H1 (cell line): ENCODE measurements around the gene AVPR2. TPM values are rescaled to one million over a fixed set of nuclear protein-coding genes. Genes with fewer than 3 reads are reported as not detected.

Source experiments
- CTCF ChIA-PET: fragments of 300-600 bp; sonication (Branson Sonifier 250); formaldehyde crosslinking; loops from one replicate; lab custom pipeline; 2021; ENCODE audit not compliant: partially characterized antibody; lab: Charles Lee
- POLR2A ChIA-PET: fragments of 300-600 bp; sonication (Branson Sonifier 250); formaldehyde crosslinking; loops from one replicate; lab custom pipeline; 2021; ENCODE audit warnings: inconsistent platforms; ENCODE audit not compliant: partially characterized antibody; lab: Charles Lee
- DNase-seq, 2 experiments: peaks; one replicate each; pipeline versions ENCODE4 v3.0.0 to v3.0.0-alpha.2; 2010 to 2022; ENCODE audit warnings: low spot score in 2 of 2, low read depth in 1 of 2, mixed read lengths in 1 of 2
- FAIRE-seq: peaks from 2 replicates; lab custom pipeline; 2011; peaks lifted over from hg19 to GRCh38; lab: Jason Lieb, UNC
- H2AFZ ChIP-seq: 2 replicates; pipeline ENCODE4 v1.8.1; 2012; ENCODE audit warnings: low read length, inconsistent platforms
- H2AK5ac ChIP-seq: 2 replicates; pipeline ENCODE4 v1.6.1; 2013; ENCODE audit warnings: low read depth, low read length
- H2BK120ac ChIP-seq: replicated peaks from 2 replicates; pipeline ENCODE3; 2013; ENCODE audit warnings: low read depth, low read length, inconsistent platforms
- H2BK12ac ChIP-seq: 2 replicates; pipeline ENCODE4 v1.6.1; 2013; ENCODE audit warnings: low read depth, low read length
- H2BK15ac ChIP-seq: 2 replicates; pipeline ENCODE4 v1.6.1; 2013; ENCODE audit warnings: low read length
- H2BK20ac ChIP-seq: 2 replicates; pipeline ENCODE4 v1.6.1; 2013; ENCODE audit warnings: low read length
- H2BK5ac ChIP-seq: 2 replicates; pipeline ENCODE4 v1.6.1; 2013; ENCODE audit warnings: low read depth, low read length
- H3K14ac ChIP-seq: 2 replicates; pipeline ENCODE4 v1.6.1; 2013; ENCODE audit warnings: inconsistent platforms; ENCODE audit not compliant: insufficient read length
- H3K18ac ChIP-seq: 2 replicates; pipeline ENCODE4 v1.6.1; 2013; ENCODE audit warnings: low read length; ENCODE audit errors: extremely low read depth
- H3K23ac ChIP-seq: 2 replicates; pipeline ENCODE4 v1.6.1; 2013; ENCODE audit warnings: inconsistent platforms; ENCODE audit not compliant: insufficient read length
- H3K23me2 ChIP-seq: 2 replicates; pipeline ENCODE4 v1.6.1; 2013; ENCODE audit warnings: low read depth, low read length
- H3K27ac ChIP-seq: 2 replicates; pipeline ENCODE4 v1.6.1; 2011; ENCODE audit warnings: low read depth, low read length, inconsistent platforms
- H3K27me3 ChIP-seq, 4 experiments: replicated peaks in 1 of 4; 1 replicate in 1 of 4; 2 replicates in 3 of 4; pipeline versions ENCODE4 v1.6.1 to v1.8.1; 2011 to 2013; ENCODE audit warnings: low read length in 3 of 4, mild to moderate bottlenecking in 3 of 4, inconsistent platforms in 2 of 4, mixed read lengths in 2 of 4, moderate library complexity in 1 of 4; ENCODE audit not compliant: control insufficient read depth in 3 of 4, insufficient read depth in 3 of 4; ENCODE audit errors: extremely low read depth in 1 of 4
- H3K36me3 ChIP-seq, 4 experiments: 2 replicates each; pipeline versions ENCODE4 v1.6.1 to v1.8.1; 2011 to 2013; ENCODE audit warnings: mild to moderate bottlenecking in 4 of 4, low read length in 3 of 4, moderate library complexity in 2 of 4, control low read depth in 1 of 4, inconsistent platforms in 1 of 4; ENCODE audit not compliant: insufficient read depth in 4 of 4, control insufficient read depth in 2 of 4
- H3K4ac ChIP-seq: replicated peaks from 2 replicates; pipeline ENCODE3; 2013; ENCODE audit warnings: low read length, low read depth, mixed read lengths, inconsistent platforms; ENCODE audit not compliant: insufficient read length
- H3K4me1 ChIP-seq, 4 experiments: replicated peaks in 1 of 4; 1 replicate in 1 of 4; 2 replicates in 3 of 4; pipeline versions ENCODE4 v1.6.1 to v1.8.1; 2011 to 2013; ENCODE audit warnings: low read length in 3 of 4, inconsistent platforms in 2 of 4, mixed read lengths in 1 of 4; ENCODE audit not compliant: insufficient read depth in 4 of 4, control insufficient read depth in 3 of 4
- H3K4me2 ChIP-seq, 2 experiments: 2 replicates each; pipeline versions ENCODE4 v1.6.1 to v1.8.1; 2011 to 2013; ENCODE audit warnings: low read depth in 2 of 2, low read length in 2 of 2, control low read depth in 1 of 2, inconsistent platforms in 1 of 2, mild to moderate bottlenecking in 1 of 2; ENCODE audit not compliant: insufficient read depth in 1 of 2
- H3K4me3 ChIP-seq, 4 experiments: fragments of 200-600, 300-600 bp in 1 of 4; sonication (generic), shearing (Covaris generic), sonication (Bioruptor Twin) in 1 of 4; 2 replicates each; pipeline versions ENCODE4 v1.5.1 to v1.8.1; 2011 to 2016; ENCODE audit warnings: low read length in 4 of 4, low read depth in 3 of 4, control low read depth in 2 of 4, inconsistent platforms in 2 of 4, mild to moderate bottlenecking in 2 of 4, mixed read lengths in 1 of 4, moderate library complexity in 1 of 4; ENCODE audit not compliant: insufficient read depth in 2 of 4; ENCODE audit errors: extremely low read depth in 1 of 4
- H3K56ac ChIP-seq: replicated peaks from 2 replicates; pipeline ENCODE3; 2013; ENCODE audit warnings: low read depth, mild to moderate bottlenecking, mixed read lengths, low read length, inconsistent platforms; ENCODE audit not compliant: insufficient read length
- H3K79me1 ChIP-seq: 2 replicates; pipeline ENCODE4 v1.6.1; 2013; ENCODE audit warnings: low read depth, low read length, control low read depth
- H3K79me2 ChIP-seq, 2 experiments: 2 replicates each; pipeline versions ENCODE4 v1.6.1 to v1.8.1; 2012 to 2013; ENCODE audit warnings: low read length in 2 of 2, mild to moderate bottlenecking in 2 of 2, inconsistent platforms in 1 of 2; ENCODE audit not compliant: insufficient read depth in 2 of 2, control insufficient read depth in 1 of 2
- H3K9ac ChIP-seq, 4 experiments: replicated peaks in 1 of 4; 1 replicate in 1 of 4; 2 replicates in 3 of 4; pipeline versions ENCODE4 v1.6.1 to v1.8.1; 2011 to 2013; ENCODE audit warnings: low read depth in 3 of 4, low read length in 3 of 4, control low read depth in 2 of 4, mild to moderate bottlenecking in 2 of 4, moderate library complexity in 2 of 4, inconsistent platforms in 1 of 4; ENCODE audit errors: extremely low read depth in 1 of 4
- H3K9me3 ChIP-seq, 2 experiments: 2 replicates each; pipeline versions ENCODE4 v1.6.1 to v1.8.1; 2012 to 2013; ENCODE audit warnings: mild to moderate bottlenecking in 2 of 2, moderate library complexity in 2 of 2, control low read depth in 1 of 2, inconsistent platforms in 1 of 2, low read depth in 1 of 2, low read length in 1 of 2, mixed read lengths in 1 of 2; ENCODE audit not compliant: insufficient read depth in 2 of 2
- H4K20me1 ChIP-seq, 2 experiments: replicated peaks in 1 of 2; 2 replicates each; pipeline versions ENCODE3 to v1.8.1; 2011 to 2013; ENCODE audit warnings: inconsistent platforms in 2 of 2, low read length in 2 of 2, mild to moderate bottlenecking in 1 of 2; ENCODE audit not compliant: insufficient read depth in 2 of 2, control insufficient read depth in 1 of 2
- H4K5ac ChIP-seq: 2 replicates; pipeline ENCODE4 v1.6.1; 2013; ENCODE audit warnings: low read length, low read depth, mixed read lengths, inconsistent platforms; ENCODE audit not compliant: insufficient read length
- H4K8ac ChIP-seq: 2 replicates; pipeline ENCODE4 v1.8.0; 2013; ENCODE audit warnings: mild to moderate bottlenecking, moderate library complexity, low read length, inconsistent platforms; ENCODE audit not compliant: insufficient read depth; ENCODE audit errors: extremely low read depth
- H4K91ac ChIP-seq: replicated peaks from 2 replicates; pipeline ENCODE3; 2013; ENCODE audit warnings: low read length, mixed read lengths, inconsistent platforms; ENCODE audit not compliant: insufficient read length
- ASH2L ChIP-seq: fragments of 200-600, 300-600 bp; sonication (generic); IDR thresholded peaks from one replicate; pipeline ENCODE4 v1.7.1; 2017; ENCODE audit warnings: low read length
- CHD1 ChIP-seq: IDR thresholded peaks from 2 replicates; pipeline ENCODE4 v1.6.1; 2012; ENCODE audit warnings: low read depth, low read length, improper control_type of control experiment
- CREB1 ChIP-seq: IDR thresholded peaks from 2 replicates; pipeline ENCODE4 v1.6.1; 2012; ENCODE audit warnings: inconsistent platforms
- KDM1A ChIP-seq: fragments of 200-600, 300-600 bp; sonication (generic); IDR thresholded peaks from 2 replicates; pipeline ENCODE4 v1.7.1; 2016; ENCODE audit warnings: mild to moderate bottlenecking, low read length, borderline replicate concordance
- NANOG ChIP-seq: IDR thresholded peaks from 2 replicates; pipeline ENCODE4 v1.6.1; 2011; ENCODE audit warnings: low read length, low read depth, mild to moderate bottlenecking, inconsistent platforms; ENCODE audit not compliant: insufficient read depth, poor library complexity, severe bottlenecking
- PHF8 ChIP-seq: fragments of 200-600 bp; sonication (generic); conservative IDR thresholded peaks from 2 replicates; pipeline ENCODE4 v1.7.1; 2012; ENCODE audit warnings: low read depth, mild to moderate bottlenecking, inconsistent platforms, low read length, moderate library complexity
- RAD21 ChIP-seq, 2 experiments: IDR thresholded peaks in 1 of 2; conservative IDR thresholded peaks in 1 of 2; 2 replicates each; pipeline ENCODE4 v1.6.1; 2011; ENCODE audit warnings: low read depth in 2 of 2, low read length in 2 of 2, improper control_type of control experiment in 1 of 2, inconsistent platforms in 1 of 2, mild to moderate bottlenecking in 1 of 2, moderate library complexity in 1 of 2
- RFX5 ChIP-seq: IDR thresholded peaks from 2 replicates; pipeline ENCODE4 v1.6.1; 2011; ENCODE audit warnings: low read depth, low read length, improper control_type of control experiment, borderline replicate concordance
- RXRA ChIP-seq: IDR thresholded peaks from 2 replicates; pipeline ENCODE4 v1.6.1; 2011; ENCODE audit warnings: low read depth, mild to moderate bottlenecking, low read length, moderate library complexity; ENCODE audit not compliant: insufficient read depth
- SP2 ChIP-seq: IDR thresholded peaks from 2 replicates; pipeline ENCODE4 v1.6.1; 2012; ENCODE audit warnings: mild to moderate bottlenecking, low read length, inconsistent platforms
- SP4 ChIP-seq: IDR thresholded peaks from 2 replicates; pipeline ENCODE4 v1.6.1; 2012; ENCODE audit warnings: low read length, inconsistent platforms
- SUZ12 ChIP-seq: fragments of 200-600 bp; sonication (generic); IDR thresholded peaks from 2 replicates; pipeline ENCODE4 v1.6.1; 2012; ENCODE audit warnings: mild to moderate bottlenecking, inconsistent platforms, low read length, moderate library complexity, mixed read lengths
- TAF1 ChIP-seq: IDR thresholded peaks from 2 replicates; pipeline ENCODE4 v1.6.1; 2011; ENCODE audit warnings: mild to moderate bottlenecking, low read depth, low read length
- WGBS, 2 experiments: shearing (Covaris generic) in 1 of 2; methylation state at CpG; one replicate each; pipeline versions ENCODE4 v1.1.6 to v1.1.7; 2013 to 2015; ENCODE audit warnings: low lambda C conversion rate in 2 of 2, mixed read lengths in 2 of 2, inconsistent platforms in 1 of 2, low coverage in 1 of 2, missing lambda C conversion rate in 1 of 2; ENCODE audit not compliant: insufficient replicate concordance in 2 of 2, insufficient coverage in 1 of 2, insufficient read length in 1 of 2; ENCODE audit errors: extremely low coverage in 1 of 2, missing lambda C conversion rate in 1 of 2; 5-methylcytosine and 5-hydroxymethylcytosine counted together
- polyA plus RNA-seq, 7 experiments: library from polyadenylated mRNA; depleted of rRNA in 3 of 7; stranded (reverse) in 5 of 7; unstranded in 2 of 7; fragments of >200 nt in 5 of 7; fragments of 200-250 nt in 2 of 7; gene quantifications; 1 replicate in 5 of 7; 2 replicates in 1 of 7; 4 replicates in 1 of 7; pipeline versions ENCODE4 v1.2.1 to v1.2.3, GENCODE V29; 2011 to 2013; ENCODE audit warnings: missing spikeins in 2 of 7, mixed read lengths in 2 of 7
- total RNA-seq: library from RNA; stranded (reverse); fragmentation: NEBNext Ultra II Directional; extraction: Animal tissue kit (Norgen Biotek cat#: 25700); gene quantifications from 2 replicates; pipeline ENCODE4 v1.2.1, GENCODE V29; 2021

AVPR2 gene
- total and polyA plus RNA-seq, 2 of the 8 experiments (the other 6 are each of a cell fraction or from before 2014, with no cell fraction given) = 0.09 TPM; not detected in 1

DNA sequence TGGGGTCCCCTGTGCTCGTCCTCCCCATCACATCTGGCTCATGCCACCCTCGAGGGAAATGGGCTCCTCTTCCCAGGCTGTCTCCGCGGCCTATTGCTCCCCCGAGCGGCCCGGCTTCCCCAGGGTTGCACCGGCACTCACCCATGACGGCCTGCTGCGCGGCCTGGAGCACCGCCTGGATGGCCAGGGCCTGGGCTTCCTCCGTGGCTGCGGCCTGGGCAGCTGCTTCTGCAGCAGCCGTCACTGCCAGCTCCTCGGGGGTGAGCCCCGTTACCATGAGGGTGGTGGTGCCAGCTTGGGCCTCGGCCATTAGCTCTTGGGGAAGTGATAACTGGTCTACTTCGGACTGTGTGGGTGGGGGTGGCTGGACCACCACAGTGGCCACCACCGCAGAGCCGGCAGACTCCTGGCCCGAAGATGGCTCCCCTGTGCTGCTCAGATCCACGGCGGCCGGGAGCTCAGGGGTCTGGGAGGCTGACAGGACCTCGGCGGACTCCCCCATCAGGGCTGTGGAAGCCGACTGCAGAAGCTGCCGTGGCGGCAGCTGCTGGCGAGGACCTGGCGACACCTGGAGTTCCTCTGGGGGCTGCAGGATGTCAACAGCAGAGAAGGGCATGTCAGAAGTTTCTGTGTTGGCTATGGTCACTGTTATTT is 48.0 kb downstream of the AVPR2 start:
- CTCF ChIA-PET = interaction anchor here (0.9 to 11.1 kb wide), 7 partner anchors 7 to 189 kb away, joined by 3 to 272 read pairs (median 3); partner anchors contain the start of genes ARHGAP4, HCFC1, NAA10 and PLXNB3
- Histone ChIP-seq H2BK5ac (no peak overlapping the region), H3K36me3 (peaks cover 26 to 75% (median 54%) of the 10 kb centered on the region in 4 experiments; a peak in 7 of 8 replicates), H4K20me1 (peaks cover 0 to 4% of the 10 kb centered on the region in 2 experiments), H2BK15ac (no peak overlapping the region), H2AK5ac (no peak overlapping the region), H3K4ac (no peak overlapping the region), H2BK120ac (no peak overlapping the region), H4K5ac (no peak overlapping the region), H2BK20ac (no peak overlapping the region), H3K9me3 (no peaks in the 10 kb centered on the region), H3K18ac (no peak overlapping the region), H4K8ac (no peak overlapping the region; the same call in 1 of the 2 replicates), H3K9ac (no peak overlapping the region), H3K27ac (no peak overlapping the region; the same call in 1 of the 2 replicates), H2BK12ac (no peak overlapping the region), H3K27me3 (no peaks in the 10 kb centered on the region), H3K79me1 (no peaks in the 10 kb centered on the region), H3K23me2 (no peaks in the 10 kb centered on the region), H3K79me2 (no peaks in the 10 kb centered on the region), H3K23ac (no peak overlapping the region), H3K4me2 (no peak overlapping the region), H2AFZ (no peak overlapping the region), H3K4me1 (peaks cover 0 to 11% (median 1%) of the 10 kb centered on the region in 4 experiments; a peak in 3 of 7 replicates), H3K56ac (no peak overlapping the region), H4K91ac (no peak overlapping the region), H3K4me3 (no peak overlapping the region), H3K14ac (no peak overlapping the region)
- DNase-seq (no peak), FAIRE-seq (no peak)
- POLR2A ChIA-PET = interaction anchor here (0.9 to 1.7 kb wide), 6 partner anchors 9 to 29 kb away, joined by 3 to 7 read pairs (median 3); partner anchors contain the start of genes ARHGAP4 and HCFC1
- WGBS, 2 experiments = 96% methylated on average over 18 of the region's 32 CpGs; no CpG with 5 or more reads in 1 of the 2 experiments
- TF ChIP-seq SP4 (no peak), RAD21 (IDR thresholded peaks at IDR 0.05 in 1 of 2, conservative IDR thresholded peaks at IDR 0.05 in 1 of 2; ENCODE audit: low read depth in 2 of 2, low read length in 2 of 2) (no peak), CREB1 (no peak), ASH2L (no peak), NANOG (no peak), SP2 (no peak), RFX5 (no peak), SUZ12 (no peak), PHF8 (no peak), TAF1 (no peak), KDM1A (no peak), RXRA (no peak), CHD1 (no peak)
